Nephron (organoid): ENCODE data around the gene MLLT1.

Experiments
- H3K27ac Mint-ChIP-seq, 3 experiments: 2 replicates each; pipeline ENCODE4 v1.8.0; 2020; ENCODE audit warnings: mixed read lengths in 3 of 3, mild to moderate bottlenecking in 2 of 3, moderate library complexity in 1 of 3
- H3K27me3 Mint-ChIP-seq: 2 replicates; pipeline ENCODE4 v1.8.0; 2021; ENCODE audit warnings: low read depth, mild to moderate bottlenecking, moderate library complexity, mixed read lengths
- H3K36me3 Mint-ChIP-seq: 2 replicates; pipeline ENCODE4 v1.8.0; 2020; ENCODE audit warnings: low read depth, mixed read lengths
- H3K4me1 Mint-ChIP-seq: 2 replicates; pipeline ENCODE4 v1.8.0; 2020; ENCODE audit warnings: mixed read lengths
- H3K4me3 Mint-ChIP-seq, 3 experiments: 2 replicates each; pipeline ENCODE4 v1.8.0; 2020; ENCODE audit warnings: mild to moderate bottlenecking in 3 of 3, mixed read lengths in 3 of 3, moderate library complexity in 2 of 3
- H3K9me3 Mint-ChIP-seq: 2 replicates; pipeline ENCODE4 v1.8.0; 2020; ENCODE audit warnings: mixed read lengths
- TF ChIP-seq, protein P1 (sequence below), 3 experiments: fragments of 200-600 bp; sonication (generic); IDR thresholded peaks; one replicate each; pipeline ENCODE4 v1.5.0; 2021; ENCODE audit warnings: antibody characterized with exemption in 3 of 3; ENCODE audit not compliant: unreplicated experiment in 3 of 3

MLLT1 gene

DNA sequence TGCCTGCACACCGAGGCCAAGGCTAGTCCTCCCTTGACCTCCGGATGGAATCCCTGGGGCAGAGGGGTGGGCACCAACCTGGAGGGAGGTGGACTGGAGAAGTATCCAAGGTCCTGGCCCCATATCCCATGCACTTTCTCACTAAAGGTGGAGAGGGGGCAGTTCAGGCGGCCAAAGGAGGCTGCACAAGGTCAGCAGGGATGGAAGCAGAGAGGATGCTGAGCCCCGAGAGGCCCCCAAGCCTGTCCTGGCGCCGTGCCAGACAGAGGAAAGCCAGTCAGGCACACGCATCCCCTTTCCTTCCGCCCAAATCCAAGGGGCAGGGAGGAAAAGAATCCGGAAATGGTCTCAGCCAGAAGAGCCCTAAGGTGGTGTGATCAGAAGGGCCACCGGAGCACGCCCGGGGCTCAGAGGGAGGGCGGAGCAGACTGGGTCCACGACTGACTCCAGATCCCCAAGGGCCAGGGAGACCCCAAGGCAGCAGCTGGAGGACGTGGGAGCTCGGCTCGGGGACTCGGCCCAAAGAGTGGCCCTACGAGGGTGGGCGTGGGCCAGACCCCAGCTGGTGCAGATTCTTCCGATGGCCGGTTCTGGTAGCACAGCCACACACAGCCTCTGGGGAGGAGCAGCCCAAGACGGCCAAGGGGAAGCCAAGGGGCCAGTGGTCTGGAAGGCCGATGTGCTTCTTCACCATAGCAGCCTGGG is 60.0 kb downstream of the MLLT1 start:
- Mint-ChIP-seq H3K4me3 (no peak overlapping the region), H3K9me3 (no peaks in the 10 kb centered on the region), H3K27me3 (no peaks in the 10 kb centered on the region), H3K27ac (peak overlapping the region; percentile 48 to 86 (median 61)), H3K36me3 (no peaks in the 10 kb centered on the region), H3K4me1 (peaks cover 32% of the 10 kb centered on the region)
- TF ChIP-seq, protein P1, sequence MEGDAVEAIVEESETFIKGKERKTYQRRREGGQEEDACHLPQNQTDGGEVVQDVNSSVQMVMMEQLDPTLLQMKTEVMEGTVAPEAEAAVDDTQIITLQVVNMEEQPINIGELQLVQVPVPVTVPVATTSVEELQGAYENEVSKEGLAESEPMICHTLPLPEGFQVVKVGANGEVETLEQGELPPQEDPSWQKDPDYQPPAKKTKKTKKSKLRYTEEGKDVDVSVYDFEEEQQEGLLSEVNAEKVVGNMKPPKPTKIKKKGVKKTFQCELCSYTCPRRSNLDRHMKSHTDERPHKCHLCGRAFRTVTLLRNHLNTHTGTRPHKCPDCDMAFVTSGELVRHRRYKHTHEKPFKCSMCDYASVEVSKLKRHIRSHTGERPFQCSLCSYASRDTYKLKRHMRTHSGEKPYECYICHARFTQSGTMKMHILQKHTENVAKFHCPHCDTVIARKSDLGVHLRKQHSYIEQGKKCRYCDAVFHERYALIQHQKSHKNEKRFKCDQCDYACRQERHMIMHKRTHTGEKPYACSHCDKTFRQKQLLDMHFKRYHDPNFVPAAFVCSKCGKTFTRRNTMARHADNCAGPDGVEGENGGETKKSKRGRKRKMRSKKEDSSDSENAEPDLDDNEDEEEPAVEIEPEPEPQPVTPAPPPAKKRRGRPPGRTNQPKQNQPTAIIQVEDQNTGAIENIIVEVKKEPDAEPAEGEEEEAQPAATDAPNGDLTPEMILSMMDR (IDR thresholded peaks at IDR 0.05; ENCODE audit: unreplicated experiment in 3 of 3): no peak

GRCh38 chr19:6219147-6219525 is 60.6 kb downstream of the MLLT1 start:
- Mint-ChIP-seq H3K4me3 (no peak overlapping the region), H3K27me3 (no peaks in the 10 kb centered on the region), H3K27ac (no peak overlapping the region), H3K9me3 (no peaks in the 10 kb centered on the region), H3K36me3 (no peaks in the 10 kb centered on the region), H3K4me1 (peaks cover 32% of the 10 kb centered on the region)
- TF ChIP-seq, protein P1 (IDR thresholded peaks at IDR 0.05; ENCODE audit: unreplicated experiment in 3 of 3): no peak

- Mint-ChIP-seq H3K4me3 (peak overlapping the region; percentile 41 to 62 (median 53)), H3K9me3 (no peaks in the 10 kb centered on the region)
These were observed 61.2 kb downstream of the MLLT1 start for GRCh38 chr19:6218491-6219146.

DNA sequence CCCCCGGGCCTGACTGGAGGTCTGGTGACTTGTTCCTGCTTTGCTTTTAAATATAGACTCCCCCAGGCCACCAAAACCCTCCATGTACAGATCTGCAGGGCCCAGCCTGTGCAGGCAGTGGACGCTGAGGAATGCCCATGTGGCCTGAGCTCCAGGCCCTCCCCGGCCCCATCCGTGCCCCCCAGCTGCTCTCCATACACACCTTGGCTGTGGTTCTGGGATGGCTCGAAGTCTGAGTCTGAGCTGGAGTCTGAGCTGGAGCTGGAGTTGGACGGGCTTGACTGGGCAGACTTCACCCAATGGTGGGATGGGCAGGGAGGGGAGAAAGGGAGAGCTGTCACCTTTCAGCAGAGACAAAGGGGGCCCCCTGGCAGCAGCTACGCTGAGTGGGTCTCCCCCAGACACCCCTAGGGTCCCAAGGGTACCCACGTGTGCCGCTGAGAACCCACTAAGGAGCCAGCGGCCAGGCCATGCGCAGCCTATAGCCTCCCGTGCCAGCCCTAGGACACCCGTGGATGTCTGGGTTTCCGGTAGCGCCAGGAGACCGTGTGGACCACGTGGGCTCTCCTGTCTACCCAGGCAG is 61.9 kb downstream of the MLLT1 start:
- H3K27ac Mint-ChIP-seq: peak overlapping the region; percentile 85 to 97 (median 92)

More at GRCh38 chr19:6218491-6219146, 61.2 kb downstream of the MLLT1 start:
- Mint-ChIP-seq H3K36me3 (no peaks in the 10 kb centered on the region), H3K27ac (peak overlapping the region; percentile 90 to 97 (median 92)), H3K27me3 (no peaks in the 10 kb centered on the region), H3K4me1 (peaks cover 29% of the 10 kb centered on the region)
- TF ChIP-seq, protein P1 (IDR thresholded peaks at IDR 0.05; ENCODE audit: unreplicated experiment in 3 of 3): peak; percentile 94 to 96 (median 95)

DNA sequence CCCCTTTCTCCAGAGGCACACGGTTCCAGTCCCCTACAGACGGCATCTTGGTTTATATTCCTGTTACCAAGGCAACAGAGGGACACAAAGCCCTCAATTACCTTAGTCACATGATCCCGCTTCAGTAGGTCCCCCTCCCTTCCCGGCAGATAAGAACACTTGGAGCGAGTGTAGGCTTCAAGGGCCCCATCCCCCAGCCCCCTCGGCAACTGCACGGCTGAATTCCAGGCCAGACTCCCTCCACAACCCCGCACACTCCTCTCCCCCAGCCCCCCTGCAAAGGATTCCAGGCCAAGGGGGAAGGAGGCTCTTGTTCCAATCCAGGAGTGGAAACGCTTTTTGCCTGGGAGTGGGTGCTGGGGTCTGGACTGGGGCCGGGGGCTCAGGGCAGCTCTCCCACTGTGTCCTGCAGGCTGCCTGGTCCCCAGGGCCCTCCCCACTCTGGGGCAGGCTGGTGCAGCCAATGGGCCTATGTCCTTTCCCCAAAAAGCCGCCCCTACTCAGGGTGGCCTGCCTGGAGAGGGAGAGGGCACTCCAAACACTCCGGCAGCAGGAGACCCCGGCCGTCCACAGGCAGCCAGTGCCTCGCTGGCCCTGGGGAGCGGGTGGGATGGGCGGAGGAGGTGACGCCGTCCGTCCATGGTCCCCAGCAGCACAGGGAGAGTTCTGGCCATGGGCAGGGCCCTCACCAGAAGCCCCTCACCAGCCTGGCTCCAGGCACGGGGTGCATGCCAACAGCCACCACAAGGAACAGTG is 62.6 kb downstream of the MLLT1 start:
- H3K4me3 Mint-ChIP-seq: peak overlapping the region; percentile 78 to 88 (median 80)
- peaks cover 24% of the 10 kb centered on the region for H3K4me1 Mint-ChIP-seq
- peak overlapping the region; percentile 92 to 99 (median 97) for H3K27ac Mint-ChIP-seq
- H3K36me3 Mint-ChIP-seq: peaks cover 3% of the 10 kb centered on the region
- no peaks in the 10 kb centered on the region for H3K27me3 Mint-ChIP-seq
- TF ChIP-seq, protein P1 (IDR thresholded peaks at IDR 0.05; ENCODE audit: unreplicated experiment in 3 of 3): no peak
- no peaks in the 10 kb centered on the region for H3K9me3 Mint-ChIP-seq

More for the DNA sequence above, 61.9 kb downstream of the MLLT1 start:
- H3K36me3 Mint-ChIP-seq: no peaks in the 10 kb centered on the region
- peaks cover 24% of the 10 kb centered on the region for H3K4me1 Mint-ChIP-seq
- no peaks in the 10 kb centered on the region for H3K27me3 Mint-ChIP-seq
- TF ChIP-seq, protein P1 (IDR thresholded peaks at IDR 0.05; ENCODE audit: unreplicated experiment in 3 of 3): no peak
- H3K4me3 Mint-ChIP-seq: peak overlapping the region; percentile 20 to 55 (median 29)
- H3K9me3 Mint-ChIP-seq: no peaks in the 10 kb centered on the region
